SK-N-SH treated with all-trans-retinoic acid at 6 μM for 48 hours (cell line): ENCODE results near the gene PEX11G.
"Not testable (repeated sequence)": the region's sequence is repeated elsewhere in the genome, so short reads cannot be mapped to it uniquely, and the experiment has no call there.

Experiments used
- ATAC-seq: fragments of 200-7000 bp; cut with Tn5 transposase; 3 replicates; pipeline ENCODE4 v1.9.1; 2020; ENCODE audit warnings: mild to moderate bottlenecking, moderate library complexity
- ARNTL ChIP-seq: fragments of 450-650 bp; formaldehyde crosslinking; IDR thresholded peaks from 2 replicates; pipeline ENCODE4 v1.5.0; 2020; ENCODE audit warnings: low read depth, mild to moderate bottlenecking, moderate library complexity, borderline replicate concordance
- BACH2 ChIP-seq: fragments of 250-450 bp; sonication (Bioruptor Pico); IDR thresholded peaks from 2 replicates; pipeline ENCODE4 v1.9.0; 2021; ENCODE audit warnings: mild to moderate bottlenecking, borderline replicate concordance
- CSDC2 ChIP-seq: fragments of 250-450 bp; sonication (Bioruptor Pico); IDR thresholded peaks from 2 replicates; pipeline ENCODE4 v1.5.0; 2020; ENCODE audit warnings: mild to moderate bottlenecking, moderate library complexity
- ESRRG ChIP-seq: fragments of 250-450 bp; sonication (Bioruptor Pico); IDR thresholded peaks from 2 replicates; pipeline ENCODE4 v1.6.1; 2021; ENCODE audit warnings: mild to moderate bottlenecking
- ISL1 ChIP-seq: fragments of 250-450 bp; sonication (Bioruptor Pico); IDR thresholded peaks from 2 replicates; pipeline ENCODE4 v2.1.2; 2022; ENCODE audit warnings: mild to moderate bottlenecking, moderate library complexity
- OSR1 ChIP-seq: fragments of 250-450 bp; sonication (Bioruptor Pico); IDR thresholded peaks from 2 replicates; pipeline ENCODE4 v1.8.0; 2022; ENCODE audit warnings: moderate library complexity, mild to moderate bottlenecking, inconsistent platforms
- PPARA ChIP-seq: fragments of 250-450 bp; sonication (Bioruptor Pico); IDR thresholded peaks from 2 replicates; pipeline ENCODE4 v1.5.0; 2020; ENCODE audit warnings: mild to moderate bottlenecking, borderline replicate concordance
- RARB ChIP-seq: fragments of 250-450 bp; sonication (Bioruptor Pico); IDR thresholded peaks from 2 replicates; pipeline ENCODE4 v1.8.0; 2021; ENCODE audit warnings: mild to moderate bottlenecking, moderate library complexity
- SNAI2 ChIP-seq: fragments of 250-450 bp; sonication (Bioruptor Pico); IDR thresholded peaks from 2 replicates; pipeline ENCODE4 v1.5.0; 2020; ENCODE audit warnings: mild to moderate bottlenecking, moderate library complexity
- TCF4 ChIP-seq: fragments of 250-450 bp; sonication (Bioruptor Pico); IDR thresholded peaks from 2 replicates; pipeline ENCODE4 v1.8.0; 2021; ENCODE audit warnings: mild to moderate bottlenecking, moderate library complexity, borderline replicate concordance
- TOX ChIP-seq: fragments of 250-450 bp; sonication (Bioruptor Pico); IDR thresholded peaks from 2 replicates; pipeline ENCODE4 v1.8.0; 2021; ENCODE audit warnings: mild to moderate bottlenecking, moderate library complexity, borderline replicate concordance
- ZFP3 ChIP-seq: fragments of 250-450 bp; sonication (Bioruptor Pico); IDR thresholded peaks from 2 replicates; pipeline ENCODE4 v1.5.0; 2020; ENCODE audit warnings: mild to moderate bottlenecking, moderate library complexity
- ZNF565 ChIP-seq: fragments of 450-650 bp; formaldehyde crosslinking; conservative IDR thresholded peaks from 2 replicates; pipeline ENCODE4 v1.5.0; 2020; ENCODE audit warnings: low read depth, mild to moderate bottlenecking, moderate library complexity
- ZNF70 ChIP-seq: fragments of 450-650 bp; formaldehyde crosslinking; IDR thresholded peaks from 2 replicates; pipeline ENCODE4 v1.5.0; 2020; ENCODE audit warnings: mild to moderate bottlenecking, moderate library complexity
- TF ChIP-seq, protein P1 (sequence below): fragments of 250-450 bp; sonication (Bioruptor Pico); IDR thresholded peaks from 2 replicates; pipeline ENCODE4 v1.8.0; 2020; ENCODE audit warnings: mild to moderate bottlenecking, moderate library complexity, borderline replicate concordance
- TF ChIP-seq, protein P2 (sequence below): fragments of 250-450 bp; sonication (Bioruptor Pico); IDR thresholded peaks from 2 replicates; pipeline ENCODE4 v1.5.1; 2021; ENCODE audit warnings: mild to moderate bottlenecking, moderate library complexity
- TF ChIP-seq, protein P3 (sequence below): fragments of 250-450 bp; sonication (Bioruptor Pico); IDR thresholded peaks from 2 replicates; pipeline ENCODE4 v1.5.0; 2020; ENCODE audit warnings: mild to moderate bottlenecking, moderate library complexity

The PEX11G gene

DNA sequence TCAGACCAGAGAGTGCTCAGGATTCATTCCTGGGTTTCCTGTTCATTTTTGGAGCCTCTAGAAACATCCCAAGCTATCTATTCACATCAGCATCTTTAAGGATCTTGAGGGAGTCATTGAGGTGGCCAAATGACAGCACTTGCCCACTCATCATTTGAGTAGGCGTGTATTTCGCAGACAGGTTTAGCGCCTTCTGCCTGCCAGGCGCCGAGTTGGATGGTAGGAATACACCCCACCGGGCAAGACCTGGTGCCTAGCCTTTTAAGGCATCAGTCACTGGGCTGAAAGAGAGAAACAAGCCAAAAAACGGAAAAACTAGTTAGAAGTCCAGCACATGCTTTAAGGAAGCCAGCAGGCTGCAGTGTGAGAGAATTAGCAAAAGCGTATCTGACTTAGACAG lies 33.8 kb downstream of the PEX11G start:
- TF ChIP-seq ARNTL (CRISPR knock-in tag) (no peak), OSR1 (CRISPR knock-in tag) (no peak), ZNF565 (CRISPR knock-in tag) (no peak), ZNF70 (CRISPR knock-in tag) (no peak), TCF4 (CRISPR knock-in tag) (no peak), CSDC2 (no peak), ISL1 (CRISPR knock-in tag) (no peak), RARB (CRISPR knock-in tag) (no peak), PPARA (CRISPR knock-in tag) (no peak), ESRRG (CRISPR knock-in tag) (no peak), ZFP3 (CRISPR knock-in tag) (no peak), TOX (CRISPR knock-in tag) (no peak)
- TF ChIP-seq, protein P1, sequence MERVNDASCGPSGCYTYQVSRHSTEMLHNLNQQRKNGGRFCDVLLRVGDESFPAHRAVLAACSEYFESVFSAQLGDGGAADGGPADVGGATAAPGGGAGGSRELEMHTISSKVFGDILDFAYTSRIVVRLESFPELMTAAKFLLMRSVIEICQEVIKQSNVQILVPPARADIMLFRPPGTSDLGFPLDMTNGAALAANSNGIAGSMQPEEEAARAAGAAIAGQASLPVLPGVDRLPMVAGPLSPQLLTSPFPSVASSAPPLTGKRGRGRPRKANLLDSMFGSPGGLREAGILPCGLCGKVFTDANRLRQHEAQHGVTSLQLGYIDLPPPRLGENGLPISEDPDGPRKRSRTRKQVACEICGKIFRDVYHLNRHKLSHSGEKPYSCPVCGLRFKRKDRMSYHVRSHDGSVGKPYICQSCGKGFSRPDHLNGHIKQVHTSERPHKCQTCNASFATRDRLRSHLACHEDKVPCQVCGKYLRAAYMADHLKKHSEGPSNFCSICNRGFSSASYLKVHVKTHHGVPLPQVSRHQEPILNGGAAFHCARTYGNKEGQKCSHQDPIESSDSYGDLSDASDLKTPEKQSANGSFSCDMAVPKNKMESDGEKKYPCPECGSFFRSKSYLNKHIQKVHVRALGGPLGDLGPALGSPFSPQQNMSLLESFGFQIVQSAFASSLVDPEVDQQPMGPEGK (CRISPR knock-in tag) = no peak
- TF ChIP-seq, protein P2, sequence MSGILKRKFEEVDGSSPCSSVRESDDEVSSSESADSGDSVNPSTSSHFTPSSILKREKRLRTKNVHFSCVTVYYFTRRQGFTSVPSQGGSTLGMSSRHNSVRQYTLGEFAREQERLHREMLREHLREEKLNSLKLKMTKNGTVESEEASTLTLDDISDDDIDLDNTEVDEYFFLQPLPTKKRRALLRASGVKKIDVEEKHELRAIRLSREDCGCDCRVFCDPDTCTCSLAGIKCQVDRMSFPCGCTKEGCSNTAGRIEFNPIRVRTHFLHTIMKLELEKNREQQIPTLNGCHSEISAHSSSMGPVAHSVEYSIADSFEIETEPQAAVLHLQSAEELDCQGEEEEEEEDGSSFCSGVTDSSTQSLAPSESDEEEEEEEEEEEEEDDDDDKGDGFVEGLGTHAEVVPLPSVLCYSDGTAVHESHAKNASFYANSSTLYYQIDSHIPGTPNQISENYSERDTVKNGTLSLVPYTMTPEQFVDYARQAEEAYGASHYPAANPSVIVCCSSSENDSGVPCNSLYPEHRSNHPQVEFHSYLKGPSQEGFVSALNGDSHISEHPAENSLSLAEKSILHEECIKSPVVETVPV (CRISPR knock-in tag) = no peak
- no peak for ATAC-seq

DNA sequence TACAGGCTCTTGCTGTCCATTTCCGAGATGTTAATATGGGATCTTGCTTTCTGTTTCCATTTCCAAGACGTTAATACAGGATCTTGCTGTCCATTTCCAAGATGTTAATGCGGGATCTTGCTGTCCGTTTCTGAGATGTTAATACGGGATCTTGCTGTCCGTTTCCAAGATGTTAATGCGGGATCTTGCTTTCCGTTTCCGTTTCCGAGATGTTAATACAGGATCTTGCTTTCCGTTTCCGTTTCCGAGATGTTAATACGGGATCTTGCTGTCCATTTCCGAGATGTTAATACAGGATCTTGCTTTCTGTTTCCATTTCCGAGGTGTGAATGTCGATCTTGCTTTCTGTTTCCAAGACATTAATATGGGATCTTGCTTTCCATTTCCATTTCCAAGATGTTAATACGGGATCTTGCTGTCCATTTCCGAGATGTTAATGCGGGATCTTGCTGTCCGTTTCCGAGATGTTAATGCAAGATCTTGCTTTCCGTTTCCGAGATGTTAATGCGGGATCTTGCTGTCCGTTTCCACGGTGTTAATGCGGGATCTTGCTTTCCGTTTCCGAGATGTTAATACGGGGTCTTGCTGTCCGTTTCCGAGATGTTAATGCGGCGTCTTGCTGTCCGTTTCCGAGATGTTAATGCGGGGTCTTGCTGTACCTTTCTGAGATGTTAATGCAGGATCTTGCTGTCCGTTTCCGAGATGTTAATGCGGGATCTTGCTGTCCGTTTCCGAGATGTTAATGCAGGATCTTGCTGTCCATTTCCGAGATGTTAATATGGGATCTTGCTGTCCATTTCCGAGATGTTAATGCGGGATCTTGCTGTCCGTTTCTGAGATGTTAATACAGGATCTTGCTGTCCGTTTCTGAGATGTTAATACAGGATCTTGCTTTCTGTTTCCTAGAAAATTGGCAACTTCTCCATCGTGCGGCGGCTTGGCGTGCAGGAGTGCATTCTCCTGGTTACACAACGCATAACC lies 38.3 kb downstream of the PEX11G start:
- ATAC-seq = no peak
- TF ChIP-seq ZNF70 (CRISPR knock-in tag) (no peak), SNAI2 (CRISPR knock-in tag) (no peak), BACH2 (no peak)
- TF ChIP-seq, protein P2 (CRISPR knock-in tag) = no peak
- TF ChIP-seq, protein P3, sequence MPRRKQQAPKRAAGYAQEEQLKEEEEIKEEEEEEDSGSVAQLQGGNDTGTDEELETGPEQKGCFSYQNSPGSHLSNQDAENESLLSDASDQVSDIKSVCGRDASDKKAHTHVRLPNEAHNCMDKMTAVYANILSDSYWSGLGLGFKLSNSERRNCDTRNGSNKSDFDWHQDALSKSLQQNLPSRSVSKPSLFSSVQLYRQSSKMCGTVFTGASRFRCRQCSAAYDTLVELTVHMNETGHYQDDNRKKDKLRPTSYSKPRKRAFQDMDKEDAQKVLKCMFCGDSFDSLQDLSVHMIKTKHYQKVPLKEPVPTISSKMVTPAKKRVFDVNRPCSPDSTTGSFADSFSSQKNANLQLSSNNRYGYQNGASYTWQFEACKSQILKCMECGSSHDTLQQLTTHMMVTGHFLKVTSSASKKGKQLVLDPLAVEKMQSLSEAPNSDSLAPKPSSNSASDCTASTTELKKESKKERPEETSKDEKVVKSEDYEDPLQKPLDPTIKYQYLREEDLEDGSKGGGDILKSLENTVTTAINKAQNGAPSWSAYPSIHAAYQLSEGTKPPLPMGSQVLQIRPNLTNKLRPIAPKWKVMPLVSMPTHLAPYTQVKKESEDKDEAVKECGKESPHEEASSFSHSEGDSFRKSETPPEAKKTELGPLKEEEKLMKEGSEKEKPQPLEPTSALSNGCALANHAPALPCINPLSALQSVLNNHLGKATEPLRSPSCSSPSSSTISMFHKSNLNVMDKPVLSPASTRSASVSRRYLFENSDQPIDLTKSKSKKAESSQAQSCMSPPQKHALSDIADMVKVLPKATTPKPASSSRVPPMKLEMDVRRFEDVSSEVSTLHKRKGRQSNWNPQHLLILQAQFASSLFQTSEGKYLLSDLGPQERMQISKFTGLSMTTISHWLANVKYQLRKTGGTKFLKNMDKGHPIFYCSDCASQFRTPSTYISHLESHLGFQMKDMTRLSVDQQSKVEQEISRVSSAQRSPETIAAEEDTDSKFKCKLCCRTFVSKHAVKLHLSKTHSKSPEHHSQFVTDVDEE (CRISPR knock-in tag) = no peak

DNA sequence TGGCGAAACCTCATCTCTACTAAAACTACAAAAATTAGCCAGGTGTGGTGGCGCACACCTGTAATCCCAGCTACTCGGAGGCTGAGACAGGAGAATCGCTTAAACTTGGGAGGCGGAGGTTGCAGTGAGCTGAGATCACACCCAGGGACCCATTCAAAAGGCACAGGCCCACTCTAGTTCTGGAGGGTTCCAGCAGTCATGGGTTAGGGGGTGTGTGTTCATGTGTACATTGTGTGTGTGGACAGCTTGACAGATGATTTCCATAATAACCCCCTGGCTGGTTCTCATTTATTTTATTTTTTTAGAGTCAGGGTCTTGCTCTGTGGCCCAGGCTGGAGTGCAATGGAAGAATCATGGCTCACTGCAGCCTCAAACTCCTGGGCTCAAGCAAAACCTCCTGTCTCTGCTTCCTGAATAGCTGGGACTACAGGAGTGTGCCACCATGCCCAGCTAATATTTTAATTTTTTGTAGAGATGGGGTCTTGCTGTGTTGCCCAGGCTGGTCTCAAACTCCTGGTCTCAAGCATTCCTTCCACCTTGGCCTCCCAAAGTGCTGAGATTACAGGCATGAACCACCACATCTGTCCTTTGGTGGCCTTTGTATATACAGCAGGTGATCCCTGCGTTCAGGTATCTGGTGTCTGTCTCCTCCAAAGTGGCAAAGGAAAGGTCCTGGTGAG lies 39.3 kb downstream of the PEX11G start:
- ATAC-seq = not testable (repeated sequence)

DNA sequence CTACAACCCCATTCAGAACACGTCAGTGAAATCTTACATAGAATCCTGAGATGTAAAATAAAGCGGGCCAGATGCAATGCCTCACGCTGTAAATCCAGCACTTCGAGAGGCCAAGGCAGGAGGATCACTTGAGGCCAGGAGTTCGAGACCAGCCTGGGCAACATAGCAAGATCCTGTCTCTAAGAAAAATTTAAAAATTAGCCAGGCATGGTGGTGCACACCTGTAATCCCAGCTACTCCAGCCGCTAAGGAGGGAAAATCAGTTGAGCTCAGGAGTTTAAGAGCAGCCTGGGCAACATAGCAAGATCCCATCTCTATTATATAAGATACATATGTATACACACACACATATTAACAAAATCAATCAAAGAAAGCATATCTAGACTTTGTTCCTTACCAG lies 41.2 kb downstream of the PEX11G start:
- TF ChIP-seq, protein P3 (CRISPR knock-in tag) = no peak
- no peak for ATAC-seq
